Testis (tissue), 2 donors: ENCODE data around the gene DMPK.

Experiments used
- POLR2A ChIP-seq: fragments of 450-650 bp; IDR thresholded peaks from one replicate; pipeline ENCODE4 v1.6.1; 2017; ENCODE audit warnings: antibody characterized with exemption, mild to moderate bottlenecking, moderate library complexity
- TF ChIP-seq, protein P1 (sequence below), 3 experiments: fragments of 450-650 bp in 2 of 3; fragments of 200-600 bp in 1 of 3; sonication (generic) in 1 of 3; IDR thresholded peaks; one replicate each; pipeline ENCODE4 v1.5.1; 2016 to 2019; ENCODE audit warnings: antibody characterized with exemption in 3 of 3, mild to moderate bottlenecking in 2 of 3, moderate library complexity in 1 of 3

DNA sequence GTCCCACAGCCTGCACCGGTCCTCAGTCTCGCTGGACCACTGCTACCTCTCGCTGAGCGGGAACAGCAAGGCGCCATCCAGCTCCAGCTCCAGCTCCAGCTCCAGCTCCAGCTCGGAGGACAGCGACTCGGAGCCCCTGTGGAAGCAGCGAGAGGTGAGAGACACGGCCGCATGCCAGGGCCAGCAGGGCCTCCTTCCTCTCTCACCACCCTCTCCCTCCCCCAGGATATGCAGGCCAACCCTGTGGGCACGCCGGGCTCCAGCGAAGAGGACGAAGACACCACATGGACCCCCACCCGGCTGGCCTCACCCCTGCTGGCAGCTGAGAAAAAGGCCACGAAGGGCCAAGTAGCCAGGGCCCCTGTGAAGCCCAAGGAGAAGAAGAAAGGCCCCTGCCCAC, 20.6 kb downstream of the DMPK start:
- TF ChIP-seq, protein P1, sequence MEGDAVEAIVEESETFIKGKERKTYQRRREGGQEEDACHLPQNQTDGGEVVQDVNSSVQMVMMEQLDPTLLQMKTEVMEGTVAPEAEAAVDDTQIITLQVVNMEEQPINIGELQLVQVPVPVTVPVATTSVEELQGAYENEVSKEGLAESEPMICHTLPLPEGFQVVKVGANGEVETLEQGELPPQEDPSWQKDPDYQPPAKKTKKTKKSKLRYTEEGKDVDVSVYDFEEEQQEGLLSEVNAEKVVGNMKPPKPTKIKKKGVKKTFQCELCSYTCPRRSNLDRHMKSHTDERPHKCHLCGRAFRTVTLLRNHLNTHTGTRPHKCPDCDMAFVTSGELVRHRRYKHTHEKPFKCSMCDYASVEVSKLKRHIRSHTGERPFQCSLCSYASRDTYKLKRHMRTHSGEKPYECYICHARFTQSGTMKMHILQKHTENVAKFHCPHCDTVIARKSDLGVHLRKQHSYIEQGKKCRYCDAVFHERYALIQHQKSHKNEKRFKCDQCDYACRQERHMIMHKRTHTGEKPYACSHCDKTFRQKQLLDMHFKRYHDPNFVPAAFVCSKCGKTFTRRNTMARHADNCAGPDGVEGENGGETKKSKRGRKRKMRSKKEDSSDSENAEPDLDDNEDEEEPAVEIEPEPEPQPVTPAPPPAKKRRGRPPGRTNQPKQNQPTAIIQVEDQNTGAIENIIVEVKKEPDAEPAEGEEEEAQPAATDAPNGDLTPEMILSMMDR (IDR thresholded peaks at IDR 0.05) = no peak
- no peak for TF ChIP-seq POLR2A
